Esophagus squamous epithelium (tissue), 4 donors: Measurements from ENCODE around the gene NUP98.
"Not testable (repeated sequence)": the region's sequence is repeated elsewhere in the genome, so short reads cannot be mapped to it uniquely, and the experiment has no call there.

Experiments used
- POLR2A ChIP-seq, 4 donors: fragments of 450-650 bp; IDR thresholded peaks; one replicate each; pipeline ENCODE4 v1.6.1; 2017; ENCODE audit warnings: antibody characterized with exemption in 4 of 4, mild to moderate bottlenecking in 4 of 4, moderate library complexity in 3 of 4
- TF ChIP-seq, protein P1 (sequence below), 6 experiments: fragments of 450-650 bp in 4 of 6; fragments of 200-600 bp in 2 of 6; sonication (generic) in 2 of 6; IDR thresholded peaks; one replicate each; pipeline ENCODE4 v1.5.1; 2016 to 2019; ENCODE audit warnings: antibody characterized with exemption in 6 of 6, mild to moderate bottlenecking in 4 of 6, moderate library complexity in 4 of 6

- TF ChIP-seq, protein P1, sequence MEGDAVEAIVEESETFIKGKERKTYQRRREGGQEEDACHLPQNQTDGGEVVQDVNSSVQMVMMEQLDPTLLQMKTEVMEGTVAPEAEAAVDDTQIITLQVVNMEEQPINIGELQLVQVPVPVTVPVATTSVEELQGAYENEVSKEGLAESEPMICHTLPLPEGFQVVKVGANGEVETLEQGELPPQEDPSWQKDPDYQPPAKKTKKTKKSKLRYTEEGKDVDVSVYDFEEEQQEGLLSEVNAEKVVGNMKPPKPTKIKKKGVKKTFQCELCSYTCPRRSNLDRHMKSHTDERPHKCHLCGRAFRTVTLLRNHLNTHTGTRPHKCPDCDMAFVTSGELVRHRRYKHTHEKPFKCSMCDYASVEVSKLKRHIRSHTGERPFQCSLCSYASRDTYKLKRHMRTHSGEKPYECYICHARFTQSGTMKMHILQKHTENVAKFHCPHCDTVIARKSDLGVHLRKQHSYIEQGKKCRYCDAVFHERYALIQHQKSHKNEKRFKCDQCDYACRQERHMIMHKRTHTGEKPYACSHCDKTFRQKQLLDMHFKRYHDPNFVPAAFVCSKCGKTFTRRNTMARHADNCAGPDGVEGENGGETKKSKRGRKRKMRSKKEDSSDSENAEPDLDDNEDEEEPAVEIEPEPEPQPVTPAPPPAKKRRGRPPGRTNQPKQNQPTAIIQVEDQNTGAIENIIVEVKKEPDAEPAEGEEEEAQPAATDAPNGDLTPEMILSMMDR (IDR thresholded peaks at IDR 0.05): not testable (repeated sequence)
- not testable (repeated sequence) for TF ChIP-seq POLR2A (IDR thresholded peaks at IDR 0.05)
Observed at GRCh38 chr11:3814832-3815231, 17.5 kb upstream of the NUP98 start.
